Measurements from ENCODE around the gene ZNF467.

DNA sequence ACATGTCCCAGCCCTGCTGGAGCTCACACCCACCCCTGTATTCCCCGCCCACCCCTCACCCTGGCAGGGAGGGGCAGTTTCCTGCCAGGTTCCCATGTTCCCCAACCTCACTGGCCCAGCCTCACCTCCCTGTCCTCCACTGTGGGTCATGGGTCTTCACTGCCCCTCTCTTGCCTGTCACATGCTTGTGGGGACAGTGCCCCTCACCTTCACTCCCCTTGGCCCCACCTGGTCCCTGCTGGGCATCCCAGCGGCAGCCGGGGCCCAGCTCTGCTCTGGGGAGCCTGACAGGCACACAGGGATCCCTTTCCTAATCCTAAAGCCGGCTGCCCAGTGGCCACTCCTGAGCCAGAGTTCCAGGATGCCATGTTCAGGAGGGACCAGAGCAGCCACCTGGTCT lies 43.4 kb upstream of the ZNF467 start:
- TF ChIP-seq CTCF (IDR thresholded peaks at IDR 0.05; ENCODE audit: low read depth, low read length), result no peak
- no peak for TF ChIP-seq POLR2A (IDR thresholded peaks at IDR 0.05; ENCODE audit: extremely low read depth, insufficient read length)
- TF ChIP-seq MYC (IDR thresholded peaks at IDR 0.05; ENCODE audit: low read depth, low read length), result no peak
